Hematopoietic multipotent progenitor cell treated with erythropoietin and hydrocortisone succinate and interleukin-3 and kit ligand, for 15 days (in vitro differentiated cells): ENCODE measurements around the gene GRB7.
"Not testable (repeated sequence)": the region's sequence is repeated elsewhere in the genome, so short reads cannot be mapped to it uniquely, and the experiment has no call there.

ENCODE experiments used
- DNase-seq: peaks from one replicate; pipeline ENCODE4 v3.0.0-alpha.2; 2015; ENCODE audit warnings: low spot score

The GRB7 gene

GRCh38 chr17:39736319-39737165, 1.2 kb upstream of the GRB7 start:
- DNase-seq, result no peak

DNA sequence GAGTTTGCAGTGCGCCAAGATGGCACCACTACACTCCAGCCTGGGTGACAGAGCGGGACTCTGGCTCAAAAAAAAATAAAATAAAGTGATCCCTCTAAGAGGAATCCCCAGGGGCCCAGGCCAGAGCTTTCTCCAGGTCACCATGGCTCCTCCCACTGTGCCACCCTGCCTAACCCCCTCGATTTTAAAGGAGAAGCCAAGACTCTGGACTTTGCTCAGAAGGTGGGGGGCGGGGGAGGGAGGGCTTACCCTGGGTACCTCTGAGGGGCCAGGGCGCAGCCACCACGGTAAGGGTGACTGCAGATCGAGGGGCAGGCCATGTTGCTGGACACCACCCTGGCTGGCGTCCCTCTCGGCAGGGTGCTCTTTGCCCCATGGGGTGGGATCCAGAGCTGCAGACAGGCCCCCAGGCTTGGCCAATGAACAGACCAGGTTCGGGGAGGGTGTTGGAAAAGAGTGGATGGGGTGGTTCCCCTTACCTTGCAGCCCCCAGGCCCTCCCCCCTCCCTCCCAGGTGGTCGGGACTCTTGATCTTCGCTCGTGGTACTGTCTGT, 455 bp upstream of the GRB7 start:
- no peak for DNase-seq

DNA sequence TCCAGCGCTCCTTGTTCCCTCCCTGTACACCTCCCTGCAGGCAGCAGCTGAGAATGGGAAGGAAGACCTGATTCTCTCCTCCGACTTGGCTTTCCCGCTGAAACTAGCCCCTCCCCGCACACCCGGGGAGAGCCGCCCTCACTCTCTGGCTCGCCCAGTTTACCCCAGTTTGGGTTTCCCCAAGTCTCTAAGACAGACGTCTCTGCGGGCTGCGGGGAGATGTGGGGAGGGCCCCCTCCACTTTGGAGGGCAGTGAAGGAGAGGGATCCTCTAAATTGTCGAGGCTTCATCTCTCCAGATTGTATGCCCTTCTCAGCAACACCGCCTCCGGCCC, 797 bp downstream of the GRB7 start:
- no peak for DNase-seq

- no peak for DNase-seq
Observed at GRCh38 chr17:39738983-39739884, 1.5 kb downstream of the GRB7 start.

- DNase-seq, result no peak
Observed at GRCh38 chr17:39739885-39740356, 2.2 kb downstream of the GRB7 start.

DNA sequence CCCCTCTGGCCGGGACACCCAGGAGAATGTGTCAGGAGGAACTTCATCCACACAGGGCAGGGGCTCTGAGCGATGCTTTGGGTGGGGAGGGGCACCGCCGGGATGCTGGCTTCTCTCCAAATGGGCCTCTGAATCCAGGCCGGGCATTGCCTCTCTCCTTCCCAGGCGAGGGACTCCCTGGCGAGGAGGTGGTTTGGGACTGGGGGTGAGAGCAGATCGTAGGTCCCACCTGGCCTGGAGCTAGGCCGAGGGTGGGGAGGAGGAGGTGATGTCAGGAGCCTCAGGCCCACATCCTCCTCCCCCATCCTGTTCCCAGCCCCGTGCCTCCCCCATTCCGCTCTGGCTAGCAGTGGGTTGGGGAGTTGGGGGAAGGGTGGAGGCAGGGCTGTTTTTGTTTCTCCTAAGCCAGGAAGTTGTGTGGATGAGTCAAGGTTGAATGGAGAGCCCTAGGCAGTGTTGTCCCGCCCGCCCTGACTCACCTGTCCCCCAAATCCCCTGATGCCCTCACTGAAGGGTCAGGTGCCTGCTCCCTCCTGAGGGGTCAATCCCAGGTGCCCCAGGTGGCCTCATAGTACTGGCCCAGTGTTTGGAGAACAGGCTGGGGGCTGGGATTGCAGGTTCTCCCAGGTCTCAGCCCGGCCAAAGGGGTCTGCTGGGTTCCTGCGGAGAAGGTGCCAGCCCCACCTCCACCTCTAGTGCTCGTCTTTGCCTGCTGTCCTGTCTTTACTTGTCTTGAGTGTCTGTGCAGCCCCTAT, 2.8 kb downstream of the GRB7 start:
- DNase-seq, result no peak

- no peak for DNase-seq
Observed at GRCh38 chr17:39742126-39742855, 4.6 kb downstream of the GRB7 start.

DNA sequence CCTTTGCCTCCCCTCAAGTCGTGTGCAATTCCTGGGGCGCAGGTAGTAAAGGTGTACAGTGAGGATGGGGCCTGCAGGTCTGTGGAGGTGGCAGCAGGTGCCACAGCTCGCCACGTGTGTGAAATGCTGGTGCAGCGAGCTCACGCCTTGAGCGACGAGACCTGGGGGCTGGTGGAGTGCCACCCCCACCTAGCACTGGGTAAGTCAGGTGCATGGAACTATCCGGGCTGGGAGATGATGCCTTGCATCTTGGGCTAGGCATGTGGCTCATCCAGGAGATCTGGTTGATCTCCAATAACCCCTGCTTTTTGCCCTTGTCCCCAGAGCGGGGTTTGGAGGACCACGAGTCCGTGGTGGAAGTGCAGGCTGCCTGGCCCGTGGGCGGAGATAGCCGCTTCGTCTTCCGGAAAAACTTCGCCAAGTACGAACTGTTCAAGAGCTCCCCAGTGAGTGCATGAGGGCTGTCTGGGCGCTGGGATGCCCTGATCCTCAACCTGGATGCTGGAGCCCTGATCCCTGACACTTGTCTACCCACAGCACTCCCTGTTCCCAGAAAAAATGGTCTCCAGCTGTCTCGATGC, 5.2 kb downstream of the GRB7 start:
- no peak for DNase-seq

DNA sequence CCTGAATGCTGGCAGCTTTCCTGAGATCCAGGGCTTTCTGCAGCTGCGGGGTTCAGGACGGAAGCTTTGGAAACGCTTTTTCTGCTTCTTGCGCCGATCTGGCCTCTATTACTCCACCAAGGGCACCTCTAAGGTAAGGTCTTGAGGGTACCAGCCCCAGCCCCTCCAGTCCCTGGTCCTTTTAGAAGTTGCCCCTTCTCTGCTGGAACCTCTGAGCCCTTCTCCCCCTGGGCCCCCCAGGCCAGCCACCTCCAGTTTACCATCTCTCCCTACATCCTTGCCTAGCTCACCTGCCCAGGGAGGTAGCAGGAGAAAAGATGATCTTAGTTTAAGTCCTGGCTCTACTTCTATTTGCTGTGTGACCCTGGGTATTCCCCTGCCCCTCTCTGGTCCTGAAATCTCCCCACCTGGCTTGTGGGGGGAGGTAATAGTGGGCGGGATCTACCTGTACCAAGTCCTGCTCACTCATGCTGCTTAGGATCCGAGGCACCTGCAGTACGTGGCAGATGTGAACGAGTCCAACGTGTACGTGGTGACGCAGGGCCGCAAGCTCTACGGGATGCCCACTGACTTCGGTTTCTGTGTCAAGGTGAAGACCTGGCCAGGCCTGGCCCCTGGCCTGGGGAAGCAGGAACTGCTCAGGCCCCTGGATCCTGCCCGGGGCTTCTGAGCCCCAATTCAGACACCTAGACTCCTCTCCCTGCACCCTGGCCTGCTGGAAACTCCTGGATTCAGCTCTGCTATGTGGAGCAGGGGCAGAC, 6.5 kb downstream of the GRB7 start:
- no peak for DNase-seq

- DNase-seq, result no peak
Observed at GRCh38 chr17:39744836-39745215, 7.1 kb downstream of the GRB7 start.

GRCh38 chr17:39745335-39746144, 7.8 kb downstream of the GRB7 start:
- DNase-seq, result no peak

DNA sequence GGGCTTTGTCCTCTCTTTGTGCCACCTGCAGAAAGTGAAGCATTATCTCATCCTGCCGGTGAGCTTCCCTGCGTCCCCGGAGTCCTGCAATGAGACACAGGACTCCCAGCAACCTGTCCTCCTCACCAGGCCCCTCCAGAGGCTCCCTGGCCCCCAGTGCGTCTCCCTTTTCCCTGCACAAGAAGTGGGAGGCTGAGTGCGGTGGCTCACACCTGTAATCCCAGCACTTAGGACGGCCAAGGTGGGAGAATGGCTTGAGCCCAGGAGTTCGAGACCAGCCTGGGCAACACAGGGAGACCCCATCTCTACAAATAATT, 8.4 kb downstream of the GRB7 start:
- DNase-seq, result no peak

DNA sequence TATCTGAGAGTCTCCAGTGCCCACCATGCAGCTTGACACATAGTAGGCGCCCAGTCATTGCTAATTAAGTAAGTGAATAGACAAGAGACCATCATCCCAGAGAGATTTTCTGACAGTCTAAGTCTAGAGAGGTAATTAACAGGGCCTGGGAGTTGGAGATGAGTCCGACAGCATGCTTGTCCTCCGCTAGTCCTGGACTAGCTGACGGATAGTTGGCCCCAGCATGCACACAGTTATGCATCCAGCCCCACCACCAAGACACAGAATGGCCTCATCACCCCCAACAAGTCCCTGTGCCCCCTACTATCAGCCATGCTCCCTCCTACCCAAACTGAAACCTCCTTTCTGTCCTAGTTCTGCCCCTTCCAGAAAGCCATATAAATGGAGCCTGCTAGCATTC, 10.0 kb downstream of the GRB7 start:
- DNase-seq, result no peak

DNA sequence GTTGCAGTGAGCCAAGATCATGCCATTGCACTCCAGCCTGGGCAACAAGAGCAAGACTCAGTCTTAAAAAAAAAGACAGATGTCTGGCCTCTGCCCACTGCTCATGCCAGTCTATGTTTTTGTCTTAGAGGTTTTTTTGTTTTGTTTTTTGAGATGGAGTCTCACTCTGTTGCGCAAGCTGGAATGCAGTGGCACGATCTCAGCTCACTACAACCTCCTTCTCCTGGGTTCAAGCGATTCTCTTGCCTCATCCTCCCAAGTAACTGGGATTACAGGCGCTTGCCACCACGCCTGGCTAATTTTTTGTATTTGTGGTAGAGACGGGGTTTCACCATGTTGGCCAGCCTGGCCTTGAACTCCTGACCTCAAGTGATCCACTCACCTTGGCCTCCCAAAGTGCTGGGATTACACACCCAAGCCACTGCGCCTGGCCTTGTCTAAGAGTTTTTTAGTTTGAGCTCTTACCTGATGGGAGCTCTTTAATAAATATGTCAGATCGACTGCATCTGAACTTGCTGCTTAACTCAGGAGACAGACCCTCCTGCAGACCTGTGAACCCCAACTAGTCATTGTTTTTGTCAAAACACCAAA, 10.8 kb downstream of the GRB7 start:
- DNase-seq, result not testable (repeated sequence)

DNA sequence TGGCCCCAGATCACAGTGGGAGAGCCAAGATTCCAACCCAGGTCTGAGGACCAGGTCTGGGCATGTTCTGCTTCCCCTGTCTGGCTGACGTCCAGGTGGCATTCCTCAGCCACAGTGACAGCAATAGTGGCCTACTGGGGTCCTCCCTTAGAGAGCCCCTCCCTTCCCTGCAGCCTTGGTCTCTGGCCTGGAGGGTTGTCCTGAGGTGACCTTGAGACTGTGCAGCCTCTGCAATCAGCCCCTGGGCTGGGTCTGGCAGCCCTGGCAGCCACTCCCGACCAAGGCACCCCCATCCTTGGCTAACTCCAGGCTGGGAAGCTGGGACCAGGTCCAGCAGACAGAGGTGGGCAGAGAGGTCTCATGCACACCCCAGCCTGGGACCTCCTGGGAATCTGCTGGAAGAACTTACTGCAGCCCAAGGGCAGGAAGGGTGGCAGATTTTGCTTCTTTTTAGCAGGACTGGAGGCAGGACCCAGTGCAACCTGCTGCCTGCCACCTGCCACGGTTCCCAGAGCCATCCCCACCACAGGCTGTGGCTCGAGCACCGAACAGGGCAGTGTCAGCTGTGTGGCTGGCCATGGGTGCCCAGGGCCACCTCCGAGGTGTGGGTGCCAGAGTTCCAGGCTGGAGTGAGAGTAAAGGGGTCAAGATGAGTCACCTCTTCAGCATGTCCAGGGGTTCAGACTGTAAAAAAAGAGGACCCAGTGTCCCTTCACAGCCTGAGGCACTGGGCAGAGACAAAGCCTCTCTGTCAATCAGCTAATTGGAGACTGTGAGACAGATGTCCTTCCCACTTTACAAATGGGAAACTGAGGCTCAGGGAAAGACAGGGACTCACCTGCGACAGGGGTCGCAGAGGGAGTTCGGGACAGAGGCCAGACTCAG, 12.6 kb downstream of the GRB7 start:
- DNase-seq, result no peak

- no peak for DNase-seq
Observed at GRCh38 chr17:39751016-39751543, 13.3 kb downstream of the GRB7 start.

DNA sequence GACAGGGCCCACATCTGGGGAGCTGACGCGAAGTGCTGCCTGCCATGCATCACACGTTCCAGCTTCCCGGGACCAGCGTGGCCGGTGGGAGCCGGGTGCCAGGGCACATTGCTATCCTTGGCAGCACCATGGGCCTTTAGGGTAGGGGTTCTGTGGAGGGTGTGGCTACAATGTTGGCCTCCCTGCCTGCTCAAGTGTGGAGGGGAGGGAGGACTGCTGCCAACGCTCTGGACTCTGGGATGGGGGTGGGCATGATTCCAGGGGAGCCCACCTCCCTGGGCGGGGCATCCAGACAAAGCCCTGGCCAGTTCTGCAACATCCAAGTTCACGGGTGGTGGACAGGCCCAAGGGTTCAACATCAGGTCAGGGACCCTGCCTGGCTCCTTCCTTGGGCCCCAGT, 13.9 kb downstream of the GRB7 start:
- DNase-seq, result no peak
